Activated CD4-positive, alpha-beta T cell treated with anti-CD3 and anti-CD28 coated beads, Interleukin-2, amount 10 ng/mL, durations not matched to agents 24 days and 14 days (primary cell): ENCODE data around the gene DHRS13. TPM values are rescaled to one million over a fixed set of nuclear protein-coding genes. Genes with fewer than 3 reads are reported as not detected.
"Not testable (repeated sequence)": the region's sequence is repeated elsewhere in the genome, so short reads cannot be mapped to it uniquely, and the experiment has no call there.

Source experiments
- DNase-seq: peaks from one replicate; pipeline ENCODE4 v3.0.0; 2022
- H3K27ac Mint-ChIP-seq: one replicate; pipeline ENCODE4 v1.8.0; 2022; ENCODE audit warnings: mild to moderate bottlenecking, mixed read lengths
- H3K27me3 Mint-ChIP-seq: one replicate; pipeline ENCODE4 v1.8.0; 2022; ENCODE audit warnings: mixed read lengths
- H3K36me3 Mint-ChIP-seq: one replicate; pipeline ENCODE4 v1.8.0; 2022; ENCODE audit warnings: low read depth, mild to moderate bottlenecking, mixed read lengths
- H3K4me1 Mint-ChIP-seq: one replicate; pipeline ENCODE4 v1.8.0; 2021; ENCODE audit warnings: mixed read lengths
- H3K4me3 Mint-ChIP-seq: one replicate; pipeline ENCODE4 v1.8.0; 2022; ENCODE audit warnings: mild to moderate bottlenecking, moderate library complexity, mixed read lengths
- H3K9me3 Mint-ChIP-seq: one replicate; pipeline ENCODE4 v1.8.0; 2021; ENCODE audit warnings: mixed read lengths
- intact Hi-C: fragments of 100-400 bp; cut with micrococcal nuclease; formaldehyde crosslinking; loops from one replicate; pipeline ENCODE4 v1.15.1; 2023
- total RNA-seq: library from RNA; stranded (reverse); gene quantifications from 2 replicates; pipeline ENCODE4 v1.2.3, GENCODE V29; 2022

The DHRS13 gene
- total RNA-seq, 1 donor from 2014 or later, result 34.3 TPM

- peaks cover 75% of the 10 kb centered on the region for H3K4me1 Mint-ChIP-seq
- H3K27me3 Mint-ChIP-seq, result no peaks in the 10 kb centered on the region
- H3K27ac Mint-ChIP-seq, result peak overlapping the region; percentile 56
- no peaks in the 10 kb centered on the region for H3K9me3 Mint-ChIP-seq
- no peak overlapping the region for H3K4me3 Mint-ChIP-seq
- no peak for DNase-seq
- peaks cover 56% of the 10 kb centered on the region for H3K36me3 Mint-ChIP-seq
- intact Hi-C loops, result no loop called here
Measured at GRCh38 chr17:28944343-28944742, 41.5 kb upstream of the DHRS13 start.

DNA sequence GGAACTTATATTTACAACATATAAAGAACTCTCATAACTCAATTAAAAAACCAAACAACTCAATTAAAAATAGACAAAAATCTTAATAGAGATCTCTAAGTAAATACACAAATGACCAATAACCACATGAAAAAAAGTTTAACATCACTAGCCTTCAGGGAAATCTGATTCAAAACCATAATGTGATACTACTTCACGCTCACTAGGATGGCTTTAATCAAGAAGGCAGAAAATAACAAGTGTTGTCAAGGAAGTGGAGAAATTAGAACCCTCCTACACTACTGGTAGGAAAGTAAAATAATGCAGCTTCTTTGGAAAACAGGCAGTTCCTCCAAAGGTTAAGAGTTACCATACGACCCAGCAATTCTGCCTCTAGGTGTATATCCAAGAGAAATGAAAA lies 40.0 kb upstream of the DHRS13 start:
- no peak overlapping the region for H3K27ac Mint-ChIP-seq
- intact Hi-C loops, result no loop called here
- H3K36me3 Mint-ChIP-seq, result peaks cover 50% of the 10 kb centered on the region
- no peaks in the 10 kb centered on the region for H3K9me3 Mint-ChIP-seq
- DNase-seq, result no peak
- H3K4me1 Mint-ChIP-seq, result peaks cover 69% of the 10 kb centered on the region
- H3K27me3 Mint-ChIP-seq, result no peaks in the 10 kb centered on the region
- H3K4me3 Mint-ChIP-seq, result no peak overlapping the region

- Mint-ChIP-seq H3K4me1 (peaks cover 67% of the 10 kb centered on the region), H3K9me3 (no peaks in the 10 kb centered on the region), H3K4me3 (no peak overlapping the region), H3K36me3 (peaks cover 42% of the 10 kb centered on the region), H3K27ac (no peak overlapping the region), H3K27me3 (no peaks in the 10 kb centered on the region)
- intact Hi-C loops, result no loop called here
- DNase-seq, result no peak
Measured at GRCh38 chr17:28941251-28941650, 38.4 kb upstream of the DHRS13 start.

DNA sequence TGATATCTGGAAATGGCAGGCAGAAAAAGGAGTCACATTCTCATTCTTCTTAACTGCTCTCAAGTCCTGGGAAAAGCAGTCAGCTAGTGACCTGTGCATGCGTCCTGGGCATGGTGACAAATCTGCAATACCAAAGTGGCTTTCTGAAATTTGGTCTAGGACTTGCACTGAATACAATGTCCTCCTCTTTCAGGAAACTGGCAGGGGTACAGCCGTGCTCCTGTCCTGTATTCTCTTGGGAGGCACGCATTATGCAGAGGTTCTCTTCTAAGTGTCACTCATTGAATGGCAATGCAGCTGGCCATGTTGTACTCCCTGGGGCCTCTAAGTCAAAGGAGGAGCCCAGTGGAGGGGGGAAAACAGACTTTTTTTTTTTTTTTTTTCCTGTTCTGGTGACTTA lies 37.8 kb upstream of the DHRS13 start:
- DNase-seq, result no peak
- Mint-ChIP-seq H3K9me3 (no peaks in the 10 kb centered on the region), H3K27ac (peak overlapping the region; percentile 58), H3K36me3 (peaks cover 42% of the 10 kb centered on the region), H3K4me1 (peaks cover 67% of the 10 kb centered on the region), H3K27me3 (no peaks in the 10 kb centered on the region), H3K4me3 (peak overlapping the region; percentile 41)
- intact Hi-C loops, result no loop called here

- Mint-ChIP-seq H3K27me3 (no peaks in the 10 kb centered on the region), H3K4me1 (peaks cover 62% of the 10 kb centered on the region), H3K4me3 (peak overlapping the region; percentile 41), H3K27ac (peak overlapping the region; percentile 58), H3K9me3 (no peaks in the 10 kb centered on the region), H3K36me3 (peaks cover 44% of the 10 kb centered on the region)
- DNase-seq, result no peak
- intact Hi-C loops, result no loop called here
Measured at GRCh38 chr17:28940142-28940541, 37.3 kb upstream of the DHRS13 start.

GRCh38 chr17:28938552-28938951 lies 35.7 kb upstream of the DHRS13 start:
- peaks cover 43% of the 10 kb centered on the region for H3K36me3 Mint-ChIP-seq
- DNase-seq, result no peak
- H3K27ac Mint-ChIP-seq, result no peak overlapping the region
- H3K4me1 Mint-ChIP-seq, result peaks cover 61% of the 10 kb centered on the region
- H3K4me3 Mint-ChIP-seq, result no peak overlapping the region
- intact Hi-C loops, result no loop called here
- no peaks in the 10 kb centered on the region for H3K27me3 Mint-ChIP-seq
- H3K9me3 Mint-ChIP-seq, result no peaks in the 10 kb centered on the region

- Mint-ChIP-seq H3K27me3 (no peaks in the 10 kb centered on the region), H3K9me3 (no peaks in the 10 kb centered on the region), H3K4me3 (no peak overlapping the region), H3K27ac (no peak overlapping the region), H3K36me3 (peaks cover 46% of the 10 kb centered on the region), H3K4me1 (peaks cover 56% of the 10 kb centered on the region)
- intact Hi-C loops, result no loop called here
- DNase-seq, result no peak
Measured at GRCh38 chr17:28937044-28937729, 34.3 kb upstream of the DHRS13 start.

DNA sequence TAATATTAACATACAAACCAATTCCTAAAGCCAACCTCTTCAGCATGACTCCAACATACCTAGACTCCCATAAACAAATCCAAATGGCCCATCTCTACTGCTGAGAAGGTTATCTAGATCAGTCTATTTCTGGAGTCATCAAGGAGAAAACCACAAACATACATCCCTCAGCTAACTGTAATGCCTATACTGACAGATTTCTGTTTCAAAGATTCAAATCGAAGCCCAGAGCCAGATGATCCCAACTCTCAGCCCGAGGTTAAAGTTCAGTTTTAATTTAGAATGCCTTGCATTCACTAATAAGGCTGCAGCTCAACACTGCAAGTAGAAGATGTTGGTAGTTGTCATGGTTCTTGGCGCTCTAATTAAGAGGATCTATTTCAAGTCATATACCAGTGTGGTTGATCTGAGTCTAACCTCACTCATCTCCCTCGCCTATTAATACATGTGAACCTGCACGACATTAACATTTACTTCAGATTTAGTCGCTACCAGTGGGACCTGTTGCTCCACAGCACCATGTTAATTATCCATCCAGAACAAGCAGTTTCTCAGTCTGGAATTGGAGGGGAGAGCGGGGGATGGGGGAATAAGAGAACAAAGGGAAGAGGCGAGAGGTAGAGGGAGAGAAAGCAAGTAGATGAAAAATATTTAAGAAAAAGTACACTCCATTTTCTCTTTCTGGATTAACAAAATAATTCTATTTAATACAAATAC lies 33.0 kb upstream of the DHRS13 start:
- Mint-ChIP-seq H3K9me3 (no peaks in the 10 kb centered on the region), H3K36me3 (peaks cover 49% of the 10 kb centered on the region), H3K4me3 (peak overlapping the region; percentile 39), H3K27ac (no peak overlapping the region), H3K4me1 (peaks cover 47% of the 10 kb centered on the region), H3K27me3 (no peaks in the 10 kb centered on the region)
- no peak for DNase-seq
- intact Hi-C loops, result no loop called here

DNA sequence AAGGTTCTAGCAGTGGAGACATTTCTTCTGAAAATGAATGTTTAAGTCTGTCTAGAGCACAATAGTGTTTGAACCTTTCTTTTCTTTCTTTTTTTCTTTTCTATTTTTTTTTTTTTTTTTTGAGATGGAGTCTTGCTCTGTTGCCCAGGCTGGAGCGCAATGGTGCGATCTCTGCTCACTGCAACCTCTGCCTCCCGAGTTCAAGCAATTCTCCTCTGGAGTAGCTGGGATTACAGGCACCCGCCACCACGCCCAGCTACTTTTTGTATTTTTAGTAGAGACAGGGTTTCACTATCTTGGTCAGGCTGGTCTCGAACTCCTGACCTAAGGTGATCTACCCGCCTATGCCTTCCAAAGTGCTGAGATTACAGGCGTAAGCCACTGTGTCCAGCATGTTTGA lies 31.6 kb upstream of the DHRS13 start:
- intact Hi-C loops, H3K27me3 Mint-ChIP-seq, H3K27ac Mint-ChIP-seq, H3K9me3 Mint-ChIP-seq, H3K4me3 Mint-ChIP-seq, DNase-seq: not testable (repeated sequence)
- H3K36me3 Mint-ChIP-seq, result peaks cover 50% of the 10 kb centered on the region
- peaks cover 42% of the 10 kb centered on the region for H3K4me1 Mint-ChIP-seq

GRCh38 chr17:28929787-28930186 lies 26.9 kb upstream of the DHRS13 start:
- peaks cover 50% of the 10 kb centered on the region for H3K4me1 Mint-ChIP-seq
- H3K36me3 Mint-ChIP-seq, result peaks cover 70% of the 10 kb centered on the region
- DNase-seq, result no peak
- intact Hi-C loops, result no loop called here
- H3K4me3 Mint-ChIP-seq, result no peak overlapping the region
- H3K27me3 Mint-ChIP-seq, result no peaks in the 10 kb centered on the region
- H3K9me3 Mint-ChIP-seq, result peaks cover 13% of the 10 kb centered on the region
- peak overlapping the region; percentile 77 for H3K27ac Mint-ChIP-seq

GRCh38 chr17:28928061-28928460 lies 25.2 kb upstream of the DHRS13 start:
- peaks cover 13% of the 10 kb centered on the region for H3K9me3 Mint-ChIP-seq
- DNase-seq, result peak; percentile 70
- peaks cover 74% of the 10 kb centered on the region for H3K36me3 Mint-ChIP-seq
- peaks cover 50% of the 10 kb centered on the region for H3K4me1 Mint-ChIP-seq
- H3K27ac Mint-ChIP-seq, result peak overlapping the region; percentile 93
- intact Hi-C loops, result no loop called here
- H3K27me3 Mint-ChIP-seq, result no peaks in the 10 kb centered on the region
- H3K4me3 Mint-ChIP-seq, result peak overlapping the region; percentile 32

GRCh38 chr17:28926786-28927185 lies 23.9 kb upstream of the DHRS13 start:
- intact Hi-C loops, result loop anchor here (1.0 to 2.0 kb wide), 3 partner anchors 23 to 198 kb away; partner anchors contain the start of genes DHRS13 and NEK8
- H3K9me3 Mint-ChIP-seq, result peaks cover 13% of the 10 kb centered on the region
- peak overlapping the region; percentile 54 for H3K4me3 Mint-ChIP-seq
- H3K36me3 Mint-ChIP-seq, result peaks cover 72% of the 10 kb centered on the region
- no peaks in the 10 kb centered on the region for H3K27me3 Mint-ChIP-seq
- DNase-seq, result no peak
- H3K27ac Mint-ChIP-seq, result peak overlapping the region; percentile 93
- peaks cover 52% of the 10 kb centered on the region for H3K4me1 Mint-ChIP-seq

GRCh38 chr17:28926366-28926765 lies 23.5 kb upstream of the DHRS13 start:
- peak overlapping the region; percentile 54 for H3K4me3 Mint-ChIP-seq
- H3K4me1 Mint-ChIP-seq, result peaks cover 52% of the 10 kb centered on the region
- peak; percentile 63 for DNase-seq
- H3K27me3 Mint-ChIP-seq, result no peaks in the 10 kb centered on the region
- H3K9me3 Mint-ChIP-seq, result peaks cover 13% of the 10 kb centered on the region
- H3K27ac Mint-ChIP-seq, result peak overlapping the region; percentile 93
- H3K36me3 Mint-ChIP-seq, result peaks cover 73% of the 10 kb centered on the region
- intact Hi-C loops, result loop anchor here (1.0 to 2.0 kb wide), 3 partner anchors 23 to 198 kb away; partner anchors contain the start of genes DHRS13 and NEK8

DNA sequence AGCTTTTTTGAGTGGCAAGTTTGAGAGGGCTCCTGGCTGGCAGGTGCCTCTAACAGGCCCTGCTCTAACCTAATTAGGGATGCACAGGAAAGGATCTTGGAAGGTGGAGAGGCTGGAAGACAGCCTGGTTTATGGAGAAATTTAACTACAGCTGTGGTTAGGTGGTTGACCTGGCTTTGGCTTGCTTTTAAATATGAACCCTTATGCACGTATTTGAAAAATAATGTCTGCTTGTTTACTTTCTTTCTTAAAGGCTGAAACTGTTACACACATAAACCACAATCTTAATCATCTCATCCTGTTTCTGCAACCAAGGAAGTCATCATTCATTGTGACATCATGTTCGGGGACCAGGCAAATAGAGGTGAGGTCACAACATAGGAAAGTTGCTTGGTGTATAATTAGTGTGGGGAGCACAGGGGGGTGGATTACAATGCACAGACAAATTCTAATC lies 23.1 kb upstream of the DHRS13 start:
- no peaks in the 10 kb centered on the region for H3K27me3 Mint-ChIP-seq
- peak overlapping the region; percentile 93 for H3K27ac Mint-ChIP-seq
- peaks cover 13% of the 10 kb centered on the region for H3K9me3 Mint-ChIP-seq
- peak overlapping the region; percentile 54 for H3K4me3 Mint-ChIP-seq
- DNase-seq, result peak; percentile 89
- peaks cover 74% of the 10 kb centered on the region for H3K36me3 Mint-ChIP-seq
- peaks cover 52% of the 10 kb centered on the region for H3K4me1 Mint-ChIP-seq
- intact Hi-C loops, result loop anchor here (1.0 to 2.0 kb wide), 3 partner anchors 23 to 198 kb away; partner anchors contain the start of genes DHRS13 and NEK8
